Measurements from ENCODE around the gene TSPAN5. TPM values are rescaled to one million over a fixed set of nuclear protein-coding genes. Genes with fewer than 3 reads are reported as not detected.

TSPAN5 gene
- total and polyA plus RNA-seq, 9 of the 15 experiments (the other 6 are each of a cell fraction or from before 2014, with no cell fraction given), result 0.58 to 6.6 (median 0.73) TPM

- intact Hi-C loops (cut with micrococcal nuclease), result no loop called here
- no peak overlapping the region for H3K4me3 ChIP-seq
- POLR2A ChIA-PET, result no interaction called here
- FAIRE-seq (no peak), ATAC-seq (no peak), DNase-seq (ENCODE audit: extremely low read depth in 1 of 4, low spot score in 3 of 4) (peak in 1 of 4 experiments; percentile 22)
- peaks cover 7 to 33% of the 10 kb centered on the region in 2 experiments for H3K4me1 ChIP-seq (replicated peaks in 1 of 2; ENCODE audit: control insufficient read depth in 2 of 2, insufficient read depth in 2 of 2, low read length in 2 of 2)
- CTCF ChIA-PET (ENCODE audit: low intra/inter-chr PET ratio), result no interaction called here
- no peaks in the 10 kb centered on the region for H3K79me2 ChIP-seq (ENCODE audit: control insufficient read depth, insufficient read depth, low read length)
- H2AFZ ChIP-seq (ENCODE audit: low read depth, low read length), result no peak overlapping the region
- no peaks in the 10 kb centered on the region for H3K27me3 ChIP-seq (ENCODE audit: control insufficient read depth in 2 of 2, insufficient read depth in 2 of 2, low read length in 2 of 2)
- H4K20me1 ChIP-seq (replicated peaks; ENCODE audit: control insufficient read depth, insufficient read depth, low read length), result no peaks in the 10 kb centered on the region
- H3K9me1 ChIP-seq (ENCODE audit: control insufficient read depth, insufficient read depth, low read length), result no peaks in the 10 kb centered on the region
- no peaks in the 10 kb centered on the region for H3K36me3 ChIP-seq (ENCODE audit: control insufficient read depth, insufficient read depth, low read length)
- H3K9me3 ChIP-seq (replicated peaks; ENCODE audit: control insufficient read depth, insufficient read depth, low read depth, low read length), result no peaks in the 10 kb centered on the region
- no peak overlapping the region for H3K4me2 ChIP-seq (ENCODE audit: insufficient read depth, low read length)
- no TSS peak for BruUV-seq (replicated peaks)
- WGBS (ENCODE audit: insufficient coverage, low coverage, missing lambda C conversion rate), result 0% methylated on average over 2 of the region's 2 CpGs
- no peak overlapping the region for H3K9ac ChIP-seq (ENCODE audit: insufficient read depth in 1 of 2, low read depth in 2 of 2, low read length in 2 of 2)
- no peak overlapping the region for H3K27ac ChIP-seq (ENCODE audit: extremely low read depth, low read depth, low read length)
- in situ Hi-C loops (cut with MboI), result no loop called here
- TF ChIP-seq RCOR1 (IDR thresholded peaks at IDR 0.05; ENCODE audit: borderline replicate concordance in 1 of 2, low read depth in 2 of 2, low read length in 2 of 2) (peak in 1 of 2 experiments; percentile 64; a peak in 2 of 4 replicates), ZNF76 (CRISPR knock-in tag; IDR thresholded peaks at IDR 0.05; ENCODE audit: borderline replicate concordance) (no peak), ARID1B (IDR thresholded peaks at IDR 0.05) (peak; percentile 61; the same call in 1 of the 2 replicates), HSF4 (CRISPR knock-in tag; IDR thresholded peaks at IDR 0.05; ENCODE audit: borderline replicate concordance) (no peak), ZNF12 (CRISPR knock-in tag; IDR thresholded peaks at IDR 0.05) (no peak), HMGXB4 (CRISPR knock-in tag; IDR thresholded peaks at IDR 0.05) (no peak), GATA2 (CRISPR knock-in tag; IDR thresholded peaks at IDR 0.05) (peak; percentile 46; the same call in 1 of the 2 replicates), ZBTB34 (CRISPR knock-in tag; IDR thresholded peaks at IDR 0.05) (no peak), ZNF79 (CRISPR knock-in tag; IDR thresholded peaks at IDR 0.05; ENCODE audit: low read depth) (no peak), NCOR1 (IDR thresholded peaks at IDR 0.05) (0 out of 2 replicates have a peak, but pooled peaks have one; percentile 7), TRIM24 (IDR thresholded peaks at IDR 0.05) (no peak), GTF3C2 (IDR thresholded peaks at IDR 0.05; ENCODE audit: borderline replicate concordance, extremely low read depth, insufficient read length) (no peak), ZFP91 (CRISPR knock-in tag; IDR thresholded peaks at IDR 0.05) (no peak)
These were observed 141.0 kb downstream of the TSPAN5 start for GRCh38 chr4:98517218-98518021.

Measured in K562 (cell line).